Keratinocyte (primary cell): ENCODE data around the gene BICD2. TPM values are rescaled to one million over a fixed set of nuclear protein-coding genes. Genes with fewer than 3 reads are reported as not detected.

Experiments
- DNase-seq: peaks from one replicate; pipeline ENCODE4 v3.0.0-alpha.2; 2011; ENCODE audit warnings: low read depth, missing footprints, low spot score
- FAIRE-seq: peaks from 2 replicates; lab custom pipeline; 2011; peaks lifted over from hg19 to GRCh38; lab: Jason Lieb, UNC
- H2AFZ ChIP-seq: 2 replicates; pipeline ENCODE4 v1.6.0; 2012; ENCODE audit warnings: low read length, control low read depth, inconsistent platforms; ENCODE audit not compliant: control insufficient read depth
- H3K27ac ChIP-seq: 2 replicates; pipeline ENCODE4 v1.5.1; 2011; ENCODE audit warnings: low read length; ENCODE audit not compliant: control insufficient read depth, insufficient read depth
- H3K27me3 ChIP-seq: 3 replicates; pipeline ENCODE4 v1.6.0; 2011; ENCODE audit warnings: low read length; ENCODE audit not compliant: control insufficient read depth, insufficient read depth; ENCODE audit errors: extremely low read depth
- H3K36me3 ChIP-seq, 2 experiments: 2 replicates in 1 of 2; 3 replicates in 1 of 2; pipeline ENCODE4 v1.5.1; 2011; ENCODE audit warnings: low read length in 2 of 2, mild to moderate bottlenecking in 1 of 2; ENCODE audit not compliant: control insufficient read depth in 2 of 2, insufficient read depth in 2 of 2; ENCODE audit errors: extremely low read depth in 1 of 2
- H3K4me1 ChIP-seq: 3 replicates; pipeline ENCODE4 v1.5.1; 2011; ENCODE audit warnings: low read length; ENCODE audit not compliant: control insufficient read depth, insufficient read depth; ENCODE audit errors: extremely low read depth
- H3K4me2 ChIP-seq: 3 replicates; pipeline ENCODE4 v1.6.0; 2011; ENCODE audit warnings: low read depth, low read length; ENCODE audit not compliant: control insufficient read depth, insufficient read depth; ENCODE audit errors: extremely low read depth
- H3K4me3 ChIP-seq, 3 experiments: fragments of 200-600 bp in 1 of 3; sonication (generic) in 1 of 3; 2 replicates in 2 of 3; 3 replicates in 1 of 3; pipeline ENCODE4 v1.5.1; 2011 to 2016; ENCODE audit warnings: low read length in 3 of 3, mild to moderate bottlenecking in 3 of 3, control low read depth in 2 of 3, inconsistent platforms in 1 of 3, low read depth in 1 of 3, mixed read lengths in 1 of 3, mixed run types in 1 of 3, moderate library complexity in 1 of 3; ENCODE audit not compliant: control insufficient read depth in 2 of 3, insufficient read depth in 2 of 3; ENCODE audit errors: extremely low read depth in 1 of 3
- H3K79me2 ChIP-seq: 2 replicates; pipeline ENCODE4 v1.6.0; 2012; ENCODE audit warnings: low read length; ENCODE audit not compliant: control insufficient read depth, insufficient read depth
- H3K9ac ChIP-seq: 3 replicates; pipeline ENCODE4 v1.6.0; 2011; ENCODE audit warnings: low read length; ENCODE audit not compliant: control insufficient read depth, insufficient read depth; ENCODE audit errors: extremely low read depth
- H3K9me1 ChIP-seq: 3 replicates; pipeline ENCODE4 v1.6.0; 2011; ENCODE audit warnings: low read length; ENCODE audit not compliant: control insufficient read depth, insufficient read depth; ENCODE audit errors: extremely low read depth
- H3K9me3 ChIP-seq: 2 replicates; pipeline ENCODE4 v1.5.1; 2012; ENCODE audit warnings: low read depth, low read length; ENCODE audit not compliant: control insufficient read depth
- H4K20me1 ChIP-seq: 3 replicates; pipeline ENCODE4 v1.6.0; 2011; ENCODE audit warnings: low read length; ENCODE audit not compliant: control insufficient read depth, insufficient read depth; ENCODE audit errors: extremely low read depth
- CTCF ChIP-seq, 3 experiments: IDR thresholded peaks in 1 of 3; conservative IDR thresholded peaks in 1 of 3; optimal IDR thresholded peaks in 1 of 3; 2 replicates in 2 of 3; 3 replicates in 1 of 3; pipeline versions ENCODE3 to v1.5.1; 2011; ENCODE audit warnings: low read length in 3 of 3, mild to moderate bottlenecking in 3 of 3, moderate library complexity in 2 of 3, control low read depth in 1 of 3, inconsistent platforms in 1 of 3; ENCODE audit not compliant: insufficient read depth in 2 of 3; ENCODE audit errors: extremely low read depth in 1 of 3
- EZH2 ChIP-seq: IDR thresholded peaks from one replicate; pipeline ENCODE4 v1.6.1; 2012; ENCODE audit warnings: inconsistent platforms, mild to moderate bottlenecking, low read length, moderate library complexity
- dilution Hi-C: fragments of 300-500 bp; cut with MboI; formaldehyde crosslinking; loops from one replicate; pipeline ENCODE4 v1.7.0; 2020; ENCODE audit warnings: low sequenced_read_pairs; ENCODE audit not compliant: extremely low pct_ligation_motif_present
- polyA plus RNA-seq, 5 experiments: library from polyadenylated mRNA; depleted of rRNA in 3 of 5; stranded (reverse) in 3 of 5; stranded (forward) in 1 of 5; unstranded in 1 of 5; fragments of >200 nt; gene quantifications; 1 replicate in 1 of 5; 2 replicates in 3 of 5; 3 replicates in 1 of 5; pipeline versions ENCODE4 v1.2.1 to v1.2.3, GENCODE V29; 2011 to 2012; ENCODE audit warnings: missing spikeins in 2 of 5, low read depth in 1 of 5, low replicate concordance in 1 of 5

Gene BICD2
- polyA plus RNA-seq, 1 donor (not counting 4 experiments of a cell fraction or from before 2014, with no cell fraction given): 41.9 TPM

- peaks cover under 1 to 2% of the 10 kb centered on the region in 2 experiments for H3K36me3 ChIP-seq
- no peak overlapping the region for H3K4me3 ChIP-seq
- H4K20me1 ChIP-seq: peaks cover 42% of the 10 kb centered on the region
- peaks cover 90% of the 10 kb centered on the region for H3K79me2 ChIP-seq
- no peak overlapping the region for H3K4me2 ChIP-seq
- H3K27ac ChIP-seq: no peak overlapping the region
- no peak for FAIRE-seq
- H3K27me3 ChIP-seq: no peaks in the 10 kb centered on the region
- TF ChIP-seq CTCF (optimal IDR thresholded peaks at IDR 0.05 in 1 of 3, IDR thresholded peaks at IDR 0.05 in 1 of 3, conservative IDR thresholded peaks at IDR 0.05 in 1 of 3; ENCODE audit: extremely low read depth in 1 of 3, insufficient read depth in 2 of 3, low read length in 3 of 3) (no peak), EZH2 (no peak)
- H3K4me1 ChIP-seq: peaks cover 40% of the 10 kb centered on the region
- DNase-seq: no peak
- peaks cover 2% of the 10 kb centered on the region for H3K9me3 ChIP-seq
- H3K9me1 ChIP-seq: peaks cover 13% of the 10 kb centered on the region
- no peak overlapping the region for H2AFZ ChIP-seq
- H3K9ac ChIP-seq: no peak overlapping the region
- dilution Hi-C loops: no loop called here
These were observed 5.2 kb downstream of the BICD2 start for GRCh38 chr9:92759446-92759845.

- Histone ChIP-seq H3K4me1 (peaks cover 24% of the 10 kb centered on the region), H2AFZ (no peak overlapping the region), H3K4me3 (no peak overlapping the region), H3K36me3 (peaks cover 4 to 5% of the 10 kb centered on the region in 2 experiments), H3K79me2 (peaks cover 90% of the 10 kb centered on the region), H4K20me1 (peaks cover 29% of the 10 kb centered on the region), H3K4me2 (no peak overlapping the region), H3K9me3 (peaks cover 2% of the 10 kb centered on the region), H3K27ac (no peak overlapping the region), H3K27me3 (no peaks in the 10 kb centered on the region), H3K9ac (peak overlapping the region; percentile 22), H3K9me1 (peaks cover 10% of the 10 kb centered on the region)
- dilution Hi-C loops: no loop called here
- TF ChIP-seq EZH2 (no peak), CTCF (optimal IDR thresholded peaks at IDR 0.05 in 1 of 3, IDR thresholded peaks at IDR 0.05 in 1 of 3, conservative IDR thresholded peaks at IDR 0.05 in 1 of 3; ENCODE audit: extremely low read depth in 1 of 3, insufficient read depth in 2 of 3, low read length in 3 of 3) (no peak)
- DNase-seq: no peak
- no peak for FAIRE-seq
These were observed 7.8 kb downstream of the BICD2 start for GRCh38 chr9:92756792-92757191.
